ENCODE data around the gene PRCD. TPM values are rescaled to one million over a fixed set of nuclear protein-coding genes. Genes with fewer than 3 reads are reported as not detected.
A peak's percentile ranks its signal among the peaks of the same experiment; 100 is the strongest.
"Not testable (repeated sequence)": the region's sequence is repeated elsewhere in the genome, so short reads cannot be mapped to it uniquely, and the experiment has no call there.

The PRCD gene
- total and polyA plus RNA-seq, 4 donors, result 1.2 to 8.6 TPM; not detected in 2

DNA sequence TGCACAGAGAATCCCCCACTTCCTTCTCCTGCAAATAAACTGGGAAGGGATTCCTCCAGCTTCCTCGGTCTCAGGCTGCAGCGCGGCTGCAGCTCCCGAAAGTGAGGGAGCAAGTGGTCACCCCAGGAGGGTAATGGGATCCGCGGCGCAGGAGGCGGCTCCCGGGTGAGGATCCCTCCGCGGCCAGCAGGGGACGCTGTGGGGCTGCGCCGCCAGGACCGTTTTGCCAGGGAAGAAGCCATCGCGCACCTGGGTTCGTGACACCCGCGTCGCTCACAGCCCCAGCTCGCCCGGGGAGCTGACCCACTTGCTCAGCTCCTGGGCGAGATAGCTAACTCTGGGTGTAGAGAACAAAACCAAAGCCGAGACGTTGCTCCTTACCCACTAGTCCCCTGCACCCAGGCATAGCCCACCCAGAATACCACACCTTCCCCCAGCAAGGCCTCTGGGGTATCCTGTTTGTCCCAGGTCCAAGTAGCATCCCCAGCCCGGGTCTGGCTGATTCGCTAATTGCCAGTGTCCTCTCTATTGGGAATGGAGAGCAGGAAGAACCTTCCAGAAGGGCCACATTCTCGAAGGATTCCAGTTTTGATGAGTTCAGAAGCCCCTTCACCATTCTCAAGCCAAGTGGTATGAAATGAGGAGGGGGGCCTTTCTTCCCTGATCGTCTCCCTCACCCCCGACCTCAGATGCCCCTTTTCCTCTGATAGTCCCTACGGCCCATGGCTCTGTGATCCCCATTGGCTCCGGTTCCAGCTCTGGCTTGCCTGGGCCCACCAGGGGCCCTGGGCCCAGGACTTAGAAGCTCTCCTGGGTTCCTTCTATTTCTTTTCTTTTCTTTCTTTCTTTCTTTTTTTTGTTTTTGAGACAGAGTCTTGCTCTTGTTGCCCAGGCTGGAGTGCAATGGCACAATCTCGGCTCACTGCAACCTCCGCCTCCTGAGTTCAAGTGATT is 16.5 kb upstream of the PRCD start:
- H3K27ac ChIP-seq (ENCODE audit: low read depth in 1 of 2, low read length in 2 of 2), result no peak overlapping the region
- peak; percentile 80 to 93 for DNase-seq

DNA sequence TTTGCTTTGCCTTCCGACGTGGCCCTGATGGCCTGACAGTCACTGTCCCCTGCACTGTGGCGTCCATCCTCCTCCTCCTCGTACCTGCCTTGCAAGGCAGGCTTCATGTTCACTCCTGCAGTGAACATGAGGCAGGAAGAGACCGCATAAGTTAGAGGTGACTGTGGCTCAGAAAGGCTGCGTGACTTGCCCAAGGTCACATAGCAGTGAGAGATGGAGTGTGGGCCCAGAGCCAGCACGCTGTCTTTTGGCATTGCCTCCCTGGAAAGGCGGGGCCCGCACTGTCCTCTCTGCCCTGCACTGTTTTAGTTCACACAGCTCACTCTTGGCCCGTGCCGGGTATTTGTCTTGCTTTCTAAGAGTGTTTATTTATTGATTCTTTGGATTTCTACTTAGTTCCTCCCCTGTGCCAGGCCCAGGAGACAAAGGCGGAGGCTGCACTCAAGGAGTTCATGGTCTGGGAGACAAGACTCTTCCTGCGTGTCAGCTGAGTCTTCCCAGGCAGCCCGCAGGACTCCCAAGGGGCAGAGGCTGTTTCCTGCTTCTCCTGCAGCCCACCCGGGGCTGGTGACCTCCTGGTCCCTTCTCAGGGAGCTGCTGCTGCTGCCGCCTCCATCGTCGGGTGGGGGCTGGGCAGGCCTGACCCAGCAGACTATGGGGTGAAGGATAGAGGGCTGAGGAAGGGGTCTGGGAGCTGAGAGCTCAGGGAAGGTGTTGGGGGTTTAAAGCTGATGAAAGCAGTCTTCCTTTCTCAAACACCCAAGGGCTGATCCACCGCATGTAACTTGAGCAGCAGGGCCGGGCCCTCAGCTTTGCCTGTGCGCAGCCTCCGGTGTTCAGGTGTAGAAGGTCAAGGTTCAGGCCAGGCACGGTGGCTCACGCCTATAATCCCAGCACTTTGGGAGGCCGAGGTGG is 15.0 kb upstream of the PRCD start:
- intact Hi-C loops (cut with DNase I), result loop anchor here (5.0 to 10.0 kb wide), 3 partner anchors 32 to 190 kb away; partner anchors contain the start of gene MXRA7 (in 2 of the 2)
- DNase-seq (no peak), ATAC-seq (ENCODE audit: low FRiP score) (no peak)

More for the DNA sequence above, 16.5 kb upstream of the PRCD start:
- Histone ChIP-seq H3K4me1 (ENCODE audit: control insufficient read depth in 1 of 2, insufficient read depth in 2 of 2, low read length in 2 of 2) (no peaks in the 10 kb centered on the region), H3K36me3 (ENCODE audit: control insufficient read depth in 1 of 2, insufficient read depth in 2 of 2, low read length in 1 of 2) (no peaks in the 10 kb centered on the region), H3K4me3 (ENCODE audit: low read length in 2 of 2) (no peak overlapping the region), H3K27me3 (ENCODE audit: control insufficient read depth in 1 of 2, insufficient read depth in 2 of 2, low read length in 1 of 2) (no peaks in the 10 kb centered on the region), H3K9me3 (ENCODE audit: control insufficient read depth, low read length) (no peaks in the 10 kb centered on the region)
- WGBS, 2 donors, result 19 to 23% methylated on average over 33 to 35 of the region's 35 CpGs
- intact Hi-C loops (cut with DNase I), result loop anchor here (1.0 to 10.0 kb wide), 5 partner anchors 24 to 191 kb away; partner anchors contain the start of gene MXRA7 (in 2 of the 2)
- peak; percentile 75 for ATAC-seq (ENCODE audit: low FRiP score)

DNA sequence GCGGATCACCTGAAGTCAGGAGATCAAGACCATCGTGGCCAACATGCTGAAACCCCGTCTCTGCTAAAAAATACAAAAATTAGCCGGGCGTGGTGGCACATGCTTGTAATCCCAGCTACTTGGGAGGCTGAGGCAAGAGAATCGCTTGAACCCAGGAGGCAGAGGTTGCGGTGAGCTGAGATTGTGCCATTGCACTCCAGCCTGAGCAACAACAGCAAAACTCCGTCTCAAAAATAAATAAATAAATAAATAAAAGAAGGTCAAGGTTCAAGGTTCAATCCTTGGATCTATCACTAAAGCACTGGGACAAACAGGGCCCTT is 14.4 kb upstream of the PRCD start:
- not testable (repeated sequence) for H3K9me3 ChIP-seq (ENCODE audit: control insufficient read depth, low read length); H3K36me3 ChIP-seq (ENCODE audit: control insufficient read depth in 1 of 2, insufficient read depth in 2 of 2, low read length in 1 of 2); H3K4me3 ChIP-seq (ENCODE audit: low read length in 2 of 2); H3K27me3 ChIP-seq (ENCODE audit: control insufficient read depth in 1 of 2, insufficient read depth in 2 of 2, low read length in 1 of 2); H3K4me1 ChIP-seq (ENCODE audit: control insufficient read depth in 1 of 2, insufficient read depth in 2 of 2, low read length in 2 of 2); DNase-seq; H3K27ac ChIP-seq (ENCODE audit: low read depth in 1 of 2, low read length in 2 of 2); ATAC-seq (ENCODE audit: low FRiP score)
- intact Hi-C loops (cut with DNase I), result loop anchor here (10.0 kb wide), 1 partner anchor 189 kb away; the partner anchor contains the start of gene MXRA7 (in 2 of the 2)
- 90 to 93% methylated on average over 8 of the region's 8 CpGs for WGBS, 2 donors

More for the DNA sequence above, 15.0 kb upstream of the PRCD start:
- H3K27ac ChIP-seq (ENCODE audit: low read depth in 1 of 2, low read length in 2 of 2), result no peak overlapping the region
- no peaks in the 10 kb centered on the region for H3K9me3 ChIP-seq (ENCODE audit: control insufficient read depth, low read length)
- H3K4me3 ChIP-seq (ENCODE audit: low read length in 2 of 2), result no peak overlapping the region
- H3K36me3 ChIP-seq (ENCODE audit: control insufficient read depth in 1 of 2, insufficient read depth in 2 of 2, low read length in 1 of 2), result no peaks in the 10 kb centered on the region
- 68 to 70% methylated on average over 25 of the region's 25 CpGs for WGBS, 2 donors
- H3K27me3 ChIP-seq (ENCODE audit: control insufficient read depth in 1 of 2, insufficient read depth in 2 of 2, low read length in 1 of 2), result no peaks in the 10 kb centered on the region
- H3K4me1 ChIP-seq (ENCODE audit: control insufficient read depth in 1 of 2, insufficient read depth in 2 of 2, low read length in 2 of 2), result no peaks in the 10 kb centered on the region

DNA sequence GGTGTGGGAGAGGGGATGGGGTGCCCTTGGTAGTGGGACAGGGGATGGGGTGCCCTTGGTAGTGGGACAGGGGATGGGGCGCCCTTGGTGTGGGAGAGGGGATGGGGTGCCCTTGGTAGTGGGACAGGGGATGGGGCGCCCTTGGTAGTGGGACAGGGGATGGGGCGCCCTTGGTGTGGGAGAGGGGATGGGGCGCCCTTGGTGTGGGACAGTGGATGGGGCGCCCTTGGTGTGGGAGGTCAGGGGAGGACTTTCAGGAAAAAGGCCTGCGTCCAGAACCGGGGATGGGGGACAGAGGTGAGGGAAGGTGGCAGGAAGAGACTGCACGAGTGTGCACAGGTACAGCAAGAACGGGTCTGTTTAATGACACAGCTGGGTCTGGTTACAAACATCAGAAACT is 12.8 kb upstream of the PRCD start:
- H3K4me1 ChIP-seq (ENCODE audit: control insufficient read depth in 1 of 2, insufficient read depth in 2 of 2, low read length in 2 of 2); H3K36me3 ChIP-seq (ENCODE audit: control insufficient read depth in 1 of 2, insufficient read depth in 2 of 2, low read length in 1 of 2); H3K27ac ChIP-seq (ENCODE audit: low read depth in 1 of 2, low read length in 2 of 2); H3K27me3 ChIP-seq (ENCODE audit: control insufficient read depth in 1 of 2, insufficient read depth in 2 of 2, low read length in 1 of 2); H3K9me3 ChIP-seq (ENCODE audit: control insufficient read depth, low read length); H3K4me3 ChIP-seq (ENCODE audit: low read length in 2 of 2); DNase-seq; ATAC-seq (ENCODE audit: low FRiP score): not testable (repeated sequence)
- intact Hi-C loops (cut with DNase I), result loop anchor here (10.0 kb wide), 1 partner anchor 188 kb away; the partner anchor contains the start of gene MXRA7 (in 2 of the 2)
- 82 to 83% methylated on average over 7 to 9 of the region's 9 CpGs for WGBS, 2 donors

DNA sequence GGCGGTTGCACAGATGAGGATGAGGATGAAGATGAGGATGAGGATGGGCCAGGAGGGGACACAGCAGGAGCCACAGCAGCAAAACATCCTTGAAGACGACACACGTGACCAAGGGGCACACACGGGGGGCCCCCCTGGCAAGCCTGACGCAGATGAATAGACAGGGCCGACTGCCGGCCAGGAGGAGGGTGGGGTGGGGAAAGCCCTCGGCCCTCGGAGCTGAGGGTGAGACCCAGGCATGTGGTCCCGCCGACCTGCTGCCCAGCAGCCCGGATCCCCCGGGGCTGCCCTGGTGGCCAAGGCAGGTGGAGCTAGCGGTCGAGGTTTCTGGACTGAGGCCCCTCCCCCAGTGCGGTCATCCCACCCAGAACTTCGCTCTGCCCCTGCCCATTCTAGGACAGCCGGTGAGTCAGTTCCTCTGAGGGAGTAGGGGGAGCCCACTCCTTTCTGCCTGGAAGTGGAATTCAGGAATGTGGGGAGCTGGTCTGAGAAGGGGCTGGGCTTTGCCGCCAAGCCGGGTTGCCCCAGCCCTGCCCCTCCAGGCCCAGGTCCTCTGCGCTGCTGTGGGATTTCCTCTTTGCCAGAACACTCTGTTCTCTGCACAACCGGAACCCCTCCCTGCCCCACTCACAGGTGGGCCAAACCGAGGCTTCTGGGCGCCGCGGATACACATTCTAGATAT is 12.3 kb upstream of the PRCD start:
- no peaks in the 10 kb centered on the region for H3K9me3 ChIP-seq (ENCODE audit: control insufficient read depth, low read length)
- no peaks in the 10 kb centered on the region for H3K4me1 ChIP-seq (ENCODE audit: control insufficient read depth in 1 of 2, insufficient read depth in 2 of 2, low read length in 2 of 2)
- 33 to 39% methylated on average over 26 of the region's 26 CpGs for WGBS, 2 donors
- H3K4me3 ChIP-seq (ENCODE audit: low read length in 2 of 2), result no peak overlapping the region
- intact Hi-C loops (cut with DNase I), result loop anchor here (10.0 kb wide), 1 partner anchor 187 kb away; the partner anchor contains the start of gene MXRA7 (in 2 of the 2)
- DNase-seq (no peak), ATAC-seq (ENCODE audit: low FRiP score) (peak; percentile 45)
- H3K27me3 ChIP-seq (ENCODE audit: control insufficient read depth in 1 of 2, insufficient read depth in 2 of 2, low read length in 1 of 2), result no peaks in the 10 kb centered on the region
- H3K27ac ChIP-seq (ENCODE audit: low read depth in 1 of 2, low read length in 2 of 2), result no peak overlapping the region
- no peaks in the 10 kb centered on the region for H3K36me3 ChIP-seq (ENCODE audit: control insufficient read depth in 1 of 2, insufficient read depth in 2 of 2, low read length in 1 of 2)

DNA sequence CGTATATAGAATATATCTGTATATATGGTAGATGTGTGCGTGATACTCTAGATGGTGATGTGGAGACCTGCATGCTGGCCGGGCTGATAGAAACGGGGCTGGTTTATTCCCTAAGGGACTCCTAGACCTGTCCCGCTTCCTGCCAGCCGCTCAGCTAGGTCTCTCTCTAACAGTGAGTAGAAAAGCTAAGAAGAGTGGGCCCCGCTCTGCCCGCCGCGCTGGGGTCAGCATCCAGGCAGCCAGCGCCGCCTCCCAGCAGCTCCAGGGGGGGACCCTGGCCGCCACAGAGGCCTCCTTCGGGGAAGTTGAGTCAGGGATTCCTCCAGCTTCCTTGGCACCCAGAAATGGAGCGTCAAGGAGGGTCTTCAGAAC is 11.7 kb upstream of the PRCD start:
- Histone ChIP-seq H3K9me3 (ENCODE audit: control insufficient read depth, low read length) (no peaks in the 10 kb centered on the region), H3K27ac (ENCODE audit: low read depth in 1 of 2, low read length in 2 of 2) (no peak overlapping the region), H3K36me3 (ENCODE audit: control insufficient read depth in 1 of 2, insufficient read depth in 2 of 2, low read length in 1 of 2) (no peaks in the 10 kb centered on the region), H3K4me1 (ENCODE audit: control insufficient read depth in 1 of 2, insufficient read depth in 2 of 2, low read length in 2 of 2) (no peaks in the 10 kb centered on the region), H3K4me3 (ENCODE audit: low read length in 2 of 2) (no peak overlapping the region), H3K27me3 (ENCODE audit: control insufficient read depth in 1 of 2, insufficient read depth in 2 of 2, low read length in 1 of 2) (no peaks in the 10 kb centered on the region)
- no peak for ATAC-seq (ENCODE audit: low FRiP score)
- intact Hi-C loops (cut with DNase I), result loop anchor here (10.0 kb wide), 1 partner anchor 187 kb away; the partner anchor contains the start of gene MXRA7 (in 2 of the 2)
- WGBS, 2 donors, result 82 to 83% methylated on average over 15 of the region's 15 CpGs
- DNase-seq, result no peak

DNA sequence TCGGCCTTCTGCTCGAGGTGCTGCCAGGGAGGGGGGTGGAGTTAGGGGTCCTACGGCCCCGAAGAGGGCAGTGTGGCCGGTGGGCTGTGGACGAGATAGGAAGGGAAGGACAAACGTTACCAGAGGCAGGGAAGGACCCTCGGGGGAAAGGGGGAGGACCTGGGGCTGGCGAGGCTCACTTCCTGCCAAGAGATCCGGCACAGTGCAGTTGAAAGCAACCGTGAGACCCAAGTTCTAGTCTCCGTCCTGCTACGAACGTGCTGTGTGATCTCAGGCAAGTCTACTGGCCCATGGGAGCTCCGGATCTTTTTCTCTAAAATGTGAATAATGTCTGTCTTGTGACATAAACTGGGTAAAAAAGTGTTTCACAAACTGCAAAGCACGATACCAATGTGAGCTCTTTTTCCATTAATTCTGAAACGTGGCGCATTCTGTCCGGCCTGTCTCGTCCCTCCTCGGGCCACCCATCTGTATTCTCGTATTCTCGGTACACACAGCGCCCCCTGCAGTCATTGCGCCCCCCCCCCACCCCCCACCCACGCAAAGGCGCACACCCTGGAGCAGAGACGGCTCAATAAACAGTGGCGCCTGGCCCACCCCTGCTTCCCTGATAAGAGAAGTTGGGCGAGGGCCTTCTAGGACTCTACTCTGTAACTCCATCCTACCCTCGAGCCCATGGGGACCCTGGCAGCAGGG is 11.2 kb upstream of the PRCD start:
- 46 to 50% methylated on average over 30 to 31 of the region's 31 CpGs for WGBS, 2 donors
- ATAC-seq (ENCODE audit: low FRiP score) (peak; percentile 37), DNase-seq (no peak)
- Histone ChIP-seq H3K36me3 (ENCODE audit: control insufficient read depth in 1 of 2, insufficient read depth in 2 of 2, low read length in 1 of 2) (no peaks in the 10 kb centered on the region), H3K9me3 (ENCODE audit: control insufficient read depth, low read length) (no peaks in the 10 kb centered on the region), H3K4me3 (ENCODE audit: low read length in 2 of 2) (no peak overlapping the region), H3K27ac (ENCODE audit: low read depth in 1 of 2, low read length in 2 of 2) (peak overlapping the region in 1 of 2 donors; percentile 13), H3K4me1 (ENCODE audit: control insufficient read depth in 1 of 2, insufficient read depth in 2 of 2, low read length in 2 of 2) (no peaks in the 10 kb centered on the region), H3K27me3 (ENCODE audit: control insufficient read depth in 1 of 2, insufficient read depth in 2 of 2, low read length in 1 of 2) (no peaks in the 10 kb centered on the region)
- intact Hi-C loops (cut with DNase I), result loop anchor here (10.0 kb wide), 1 partner anchor 186 kb away; the partner anchor contains the start of gene MXRA7 (in 2 of the 2)

Data from aorta (tissue), 5 donors.